K562 (cell line): ENCODE results near the gene DAPK2. TPM values are rescaled to one million over a fixed set of nuclear protein-coding genes. Genes with fewer than 3 reads are reported as not detected.

Experiments
- ATAC-seq: fragments of 200-7000 bp; cut with Tn5 transposase; 3 replicates; pipeline ENCODE4 v1.9.1; 2020; ENCODE audit warnings: moderate library complexity
- BruUV-seq: library from RNA; stranded (reverse); fragments of 400-500 nt; replicated peaks from 2 replicates; lab custom pipeline; 2021; lab: Mats Ljungman, UMichigan
- CTCF ChIA-PET: fragments of 300-600 bp; formaldehyde crosslinking; extraction: SDS; loops from one replicate; lab custom pipeline; 2021; ENCODE audit warnings: low intra/inter-chr PET ratio; lab: Yijun Ruan, JAX
- POLR2A ChIA-PET: fragments of 300-600, 350-650 bp; sonication (Branson Sonifier 250); formaldehyde crosslinking; extraction: SDS; loops from one replicate; lab custom pipeline; 2021; ENCODE audit warnings: antibody characterized with exemption, inconsistent platforms; lab: Yijun Ruan, JAX
- DNase-seq, 4 experiments: peaks; one replicate each; pipeline versions ENCODE4 v3.0.0 to v3.0.0-alpha.2; 2011 to 2018; ENCODE audit warnings: low spot score in 3 of 4, mixed read lengths in 3 of 4; ENCODE audit errors: extremely low read depth in 1 of 4
- FAIRE-seq: peaks from 2 replicates; lab custom pipeline; 2011; peaks lifted over from hg19 to GRCh38; lab: Jason Lieb, UNC
- H2AFZ ChIP-seq: 2 replicates; pipeline ENCODE4 v1.6.0; 2011; ENCODE audit warnings: low read depth, low read length, control low read depth, inconsistent platforms
- H3K27ac ChIP-seq: fragments of 200-600 bp; 3 replicates; pipeline ENCODE4 v1.8.0; 2011; ENCODE audit warnings: low read depth, mild to moderate bottlenecking, control low read depth, inconsistent platforms, low read length, moderate library complexity, mixed read lengths; ENCODE audit errors: extremely low read depth
- H3K27me3 ChIP-seq, 2 experiments: fragments of 300-600 bp in 1 of 2; 2 replicates in 1 of 2; 3 replicates in 1 of 2; pipeline versions ENCODE4 v1.6.0 to v1.8.0; 2011; ENCODE audit warnings: inconsistent platforms in 2 of 2, low read length in 2 of 2, mild to moderate bottlenecking in 1 of 2, mixed read lengths in 1 of 2, moderate library complexity in 1 of 2; ENCODE audit not compliant: control insufficient read depth in 2 of 2, insufficient read depth in 2 of 2
- H3K36me3 ChIP-seq: fragments of 300-600 bp; 3 replicates; pipeline ENCODE4 v1.8.0; 2011; ENCODE audit warnings: mild to moderate bottlenecking, low read length, inconsistent platforms; ENCODE audit not compliant: control insufficient read depth, insufficient read depth
- H3K4me1 ChIP-seq, 2 experiments: fragments of 200-600 bp in 1 of 2; replicated peaks in 1 of 2; 2 replicates in 1 of 2; 3 replicates in 1 of 2; pipeline versions ENCODE4 v1.5.1 to v1.8.0; 2011; ENCODE audit warnings: inconsistent platforms in 2 of 2, low read length in 2 of 2, mild to moderate bottlenecking in 1 of 2, mixed read lengths in 1 of 2, moderate library complexity in 1 of 2; ENCODE audit not compliant: control insufficient read depth in 2 of 2, insufficient read depth in 2 of 2
- H3K4me2 ChIP-seq: 2 replicates; pipeline ENCODE4 v1.6.1; 2011; ENCODE audit warnings: low read length, control low read depth, inconsistent platforms, mixed read lengths; ENCODE audit not compliant: insufficient read depth
- H3K4me3 ChIP-seq: fragments of 200-600 bp; sonication (generic), shearing (Covaris generic); 2 replicates; pipeline ENCODE4 v1.5.1; 2016; ENCODE audit warnings: control low read depth, inconsistent platforms
- H3K79me2 ChIP-seq: fragments of 200-600 bp; 3 replicates; pipeline ENCODE4 v1.8.0; 2011; ENCODE audit warnings: low read length, inconsistent platforms; ENCODE audit not compliant: control insufficient read depth, insufficient read depth
- H3K9ac ChIP-seq, 2 experiments: 2 replicates each; pipeline versions ENCODE4 v1.6.0 to v1.6.1; 2011; ENCODE audit warnings: low read depth in 2 of 2, low read length in 2 of 2, control low read depth in 1 of 2, inconsistent platforms in 1 of 2, mild to moderate bottlenecking in 1 of 2, mixed read lengths in 1 of 2; ENCODE audit not compliant: insufficient read depth in 1 of 2
- H3K9me1 ChIP-seq: one replicate; pipeline ENCODE4 v1.6.0; 2011; ENCODE audit warnings: inconsistent platforms, mild to moderate bottlenecking, low read length, moderate library complexity; ENCODE audit not compliant: control insufficient read depth, insufficient read depth
- H3K9me3 ChIP-seq: replicated peaks from 2 replicates; pipeline ENCODE4 v1.5.1; 2011; ENCODE audit warnings: low read depth, low read length, inconsistent platforms; ENCODE audit not compliant: control insufficient read depth, insufficient read depth
- H4K20me1 ChIP-seq: replicated peaks from 2 replicates; pipeline ENCODE4 v1.6.1; 2011; ENCODE audit warnings: low read length, inconsistent platforms, mixed read lengths; ENCODE audit not compliant: control insufficient read depth, insufficient read depth
- CXXC5 ChIP-seq: fragments of 250-450 bp; sonication (Bioruptor Pico); IDR thresholded peaks from 2 replicates; pipeline ENCODE4 v1.8.0; 2022; ENCODE audit warnings: inconsistent platforms, mild to moderate bottlenecking, moderate library complexity
- GTF2F1 ChIP-seq: IDR thresholded peaks from 2 replicates; pipeline ENCODE4 v1.6.1; 2011; ENCODE audit warnings: low read depth, low read length, improper control_type of control experiment
- KAT7 ChIP-seq: sonication (generic); formaldehyde crosslinking; IDR thresholded peaks from 2 replicates; pipeline ENCODE4 v1.8.0; 2022; ENCODE audit warnings: missing genetic modification reagents, mild to moderate bottlenecking, borderline replicate concordance
- MAZ ChIP-seq, 2 experiments: fragments of 450-650 bp in 1 of 2; sonication (generic) in 1 of 2; formaldehyde crosslinking; IDR thresholded peaks in 1 of 2; conservative IDR thresholded peaks in 1 of 2; 2 replicates each; pipeline versions ENCODE4 v1.4.0 to v1.5.0; 2020; ENCODE audit warnings: mild to moderate bottlenecking in 1 of 2, missing genetic modification reagents in 1 of 2
- NFXL1 ChIP-seq: fragments of 450-650 bp; formaldehyde crosslinking; IDR thresholded peaks from 2 replicates; pipeline ENCODE4 v1.4.0; 2021; ENCODE audit warnings: mild to moderate bottlenecking
- NR2C1 ChIP-seq, 2 experiments: fragments of 450-650 bp; IDR thresholded peaks; 2 replicates each; pipeline ENCODE4 v1.6.1; 2017; ENCODE audit warnings: mild to moderate bottlenecking in 2 of 2, antibody characterized with exemption in 1 of 2, inconsistent platforms in 1 of 2, missing compliant biosample characterization in 1 of 2, missing genetic modification characterization in 1 of 2
- RB1 ChIP-seq: fragments of 450-650 bp; IDR thresholded peaks from 2 replicates; pipeline ENCODE4 v1.6.1; 2017; ENCODE audit warnings: low read depth, mild to moderate bottlenecking
- STAG1 ChIP-seq: sonication (generic); formaldehyde crosslinking; IDR thresholded peaks from 2 replicates; pipeline ENCODE4 v1.5.0; 2020; ENCODE audit warnings: missing genetic modification reagents, borderline replicate concordance
- ZNF561 ChIP-seq: fragments of 450-650 bp; formaldehyde crosslinking; conservative IDR thresholded peaks from 2 replicates; pipeline ENCODE4 v1.4.0; 2020; ENCODE audit warnings: mild to moderate bottlenecking, moderate library complexity
- ZNF589 ChIP-seq: fragments of 200-800 bp; sonication (Bioruptor generic); IDR thresholded peaks from 2 replicates; pipeline ENCODE4 v1.6.1; 2016; ENCODE audit warnings: low read depth, missing genetic modification characterization, missing compliant biosample characterization
- ZNF830 ChIP-seq: fragments of 250-450 bp; sonication (Bioruptor Pico); IDR thresholded peaks from 2 replicates; pipeline ENCODE4 v1.5.0; 2021; ENCODE audit warnings: mild to moderate bottlenecking
- WGBS: fragments of 100-300 bp; shearing (Covaris generic); methylation state at CpG from one replicate; pipeline ENCODE4 v1.1.6; 2016; ENCODE audit warnings: low coverage, mixed read lengths; ENCODE audit not compliant: insufficient coverage; ENCODE audit errors: missing lambda C conversion rate; 5-methylcytosine and 5-hydroxymethylcytosine counted together
- in situ Hi-C: fragments of 300-500 bp; cut with MboI; formaldehyde crosslinking; loops from 4 replicates; pipeline ENCODE4 v1.15.0; 2018; ENCODE audit warnings: inconsistent platforms, mixed read lengths
- intact Hi-C: fragments of 100-400 bp; cut with micrococcal nuclease; formaldehyde crosslinking; loops from 2 replicates; pipeline ENCODE4 v1.14.2; 2022
- polyA plus RNA-seq, 8 experiments: library from polyadenylated mRNA; depleted of rRNA in 4 of 8; stranded (reverse) in 5 of 8; unstranded in 3 of 8; fragments of >200 nt; fragmentation: Nextera tagmentation in 2 of 8; fragmentation: Illumina TruSeq in 1 of 8; extraction: Ambion mirVana in 2 of 8; extraction: Trizol in 1 of 8; gene quantifications; 2 replicates each; pipeline versions ENCODE4 v1.2.1 to v1.2.3, GENCODE V29; 2011 to 2014; ENCODE audit warnings: inconsistent platforms in 1 of 8, missing spikeins in 1 of 8
- total RNA-seq, 7 experiments: library from RNA; depleted of rRNA in 6 of 7; stranded (reverse); fragments of >200 nt in 6 of 7; fragmentation: Illumina TruSeq in 2 of 7; extraction: Trizol in 2 of 7; gene quantifications; 2 replicates each; pipeline versions ENCODE4 v1.2.1 to v1.2.3, GENCODE V29; 2011 to 2021; ENCODE audit warnings: low replicate concordance in 1 of 7
- TF ChIP-seq, protein P1 (sequence below): fragments of 250-450 bp; sonication (Bioruptor Pico); IDR thresholded peaks from 2 replicates; pipeline ENCODE4 v1.5.0; 2021; ENCODE audit warnings: mild to moderate bottlenecking, borderline replicate concordance
- TF ChIP-seq, protein P2 (sequence below): sonication (generic); formaldehyde crosslinking; IDR thresholded peaks from 2 replicates; pipeline ENCODE4 v1.8.1; 2023; ENCODE audit warnings: mild to moderate bottlenecking, missing genetic modification reagents, moderate library complexity

The DAPK2 gene
- total and polyA plus RNA-seq, 9 of the 15 experiments (the other 6 are each of a cell fraction or from before 2014, with no cell fraction given), result 0.14 to 5.2 (median 2.2) TPM

DNA sequence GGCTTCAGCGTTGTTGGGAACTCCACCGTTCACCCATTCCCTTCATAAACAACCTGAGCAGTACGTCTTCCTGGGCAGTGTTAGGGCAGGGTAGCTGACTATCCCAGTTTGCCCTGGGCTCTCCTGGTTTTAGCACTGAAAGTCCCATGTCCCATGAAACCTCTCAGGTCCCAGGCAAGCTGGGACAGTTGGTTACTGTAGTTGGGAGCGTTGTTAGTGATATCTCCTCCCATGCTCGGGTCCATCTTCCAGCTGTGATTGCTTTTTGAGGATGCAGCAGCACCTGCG lies 151.7 kb downstream of the DAPK2 start:
- Histone ChIP-seq H3K9me3 (no peaks in the 10 kb centered on the region), H3K79me2 (peaks cover 27% of the 10 kb centered on the region), H2AFZ (peak overlapping the region; percentile 52; the same call in 1 of the 2 replicates), H3K9ac (peak overlapping the region; percentile 78 to 91), H3K27ac (peak overlapping the region; percentile 94), H3K27me3 (no peaks in the 10 kb centered on the region), H3K4me1 (peaks cover 73 to 80% of the 10 kb centered on the region in 2 experiments), H3K9me1 (no peaks in the 10 kb centered on the region), H3K4me2 (peak overlapping the region; percentile 93), H3K36me3 (no peaks in the 10 kb centered on the region), H4K20me1 (no peaks in the 10 kb centered on the region; the same call in 1 of the 2 replicates), H3K4me3 (peak overlapping the region; percentile 35)
- no peak for DNase-seq
- CTCF ChIA-PET, result no interaction called here
- WGBS, result 11% methylated on average over 6 of the region's 6 CpGs
- ATAC-seq, result no peak
- intact Hi-C loops, result loop anchor here (5.0 kb wide), 1 partner anchor 173 kb away; no protein-coding TSS in a partner anchor
- in situ Hi-C loops, result no loop called here
- BruUV-seq, result TSS peak; percentile 80
- POLR2A ChIA-PET, result interaction anchor here (0.5 to 2.6 kb wide), 6 partner anchors 10 to 841 kb away, joined by 3 to 17 read pairs (median 5); no protein-coding TSS in a partner anchor
- peak; percentile 26 for FAIRE-seq
- TF ChIP-seq ZNF830 (CRISPR knock-in tag) (0 out of 2 replicates have a peak, but pooled peaks have one; percentile 65), ZNF561 (CRISPR knock-in tag) (no peak), RB1 (no peak), MAZ (CRISPR knock-in tag; conservative IDR thresholded peaks at IDR 0.05 in 1 of 2, IDR thresholded peaks at IDR 0.05 in 1 of 2) (no peak), GTF2F1 (no peak), CXXC5 (CRISPR knock-in tag) (0 out of 2 replicates have a peak, but pooled peaks have one; percentile 1), NR2C1 (IDR thresholded peaks at IDR 0.05) (no peak), NR2C1 (tag; IDR thresholded peaks at IDR 0.05) (peak; percentile 35; the same call in 1 of the 2 replicates), NFXL1 (CRISPR knock-in tag) (no peak), ZNF589 (CRISPR knock-in tag) (0 out of 2 replicates have a peak, but pooled peaks have one; percentile 0), STAG1 (CRISPR knock-in tag) (0 out of 2 replicates have a peak, but pooled peaks have one; percentile 10), KAT7 (CRISPR knock-in tag) (no peak)
- TF ChIP-seq, protein P1, sequence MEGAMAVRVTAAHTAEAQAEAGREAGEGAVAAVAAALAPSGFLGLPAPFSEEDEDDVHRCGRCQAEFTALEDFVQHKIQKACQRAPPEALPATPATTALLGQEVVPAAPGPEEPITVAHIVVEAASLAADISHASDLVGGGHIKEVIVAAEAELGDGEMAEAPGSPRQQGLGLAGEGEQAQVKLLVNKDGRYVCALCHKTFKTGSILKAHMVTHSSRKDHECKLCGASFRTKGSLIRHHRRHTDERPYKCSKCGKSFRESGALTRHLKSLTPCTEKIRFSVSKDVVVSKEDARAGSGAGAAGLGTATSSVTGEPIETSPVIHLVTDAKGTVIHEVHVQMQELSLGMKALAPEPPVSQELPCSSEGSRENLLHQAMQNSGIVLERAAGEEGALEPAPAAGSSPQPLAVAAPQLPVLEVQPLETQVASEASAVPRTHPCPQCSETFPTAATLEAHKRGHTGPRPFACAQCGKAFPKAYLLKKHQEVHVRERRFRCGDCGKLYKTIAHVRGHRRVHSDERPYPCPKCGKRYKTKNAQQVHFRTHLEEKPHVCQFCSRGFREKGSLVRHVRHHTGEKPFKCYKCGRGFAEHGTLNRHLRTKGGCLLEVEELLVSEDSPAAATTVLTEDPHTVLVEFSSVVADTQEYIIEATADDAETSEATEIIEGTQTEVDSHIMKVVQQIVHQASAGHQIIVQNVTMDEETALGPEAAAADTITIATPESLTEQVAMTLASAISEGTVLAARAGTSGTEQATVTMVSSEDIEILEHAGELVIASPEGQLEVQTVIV (CRISPR knock-in tag), result no peak
- TF ChIP-seq, protein P2, sequence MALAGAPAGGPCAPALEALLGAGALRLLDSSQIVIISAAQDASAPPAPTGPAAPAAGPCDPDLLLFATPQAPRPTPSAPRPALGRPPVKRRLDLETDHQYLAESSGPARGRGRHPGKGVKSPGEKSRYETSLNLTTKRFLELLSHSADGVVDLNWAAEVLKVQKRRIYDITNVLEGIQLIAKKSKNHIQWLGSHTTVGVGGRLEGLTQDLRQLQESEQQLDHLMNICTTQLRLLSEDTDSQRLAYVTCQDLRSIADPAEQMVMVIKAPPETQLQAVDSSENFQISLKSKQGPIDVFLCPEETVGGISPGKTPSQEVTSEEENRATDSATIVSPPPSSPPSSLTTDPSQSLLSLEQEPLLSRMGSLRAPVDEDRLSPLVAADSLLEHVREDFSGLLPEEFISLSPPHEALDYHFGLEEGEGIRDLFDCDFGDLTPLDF (CRISPR knock-in tag), result no peak
